G401.6 (cell line): ENCODE measurements around the gene DUSP16.
"Not testable (repeated sequence)": the region's sequence is repeated elsewhere in the genome, so short reads cannot be mapped to it uniquely, and the experiment has no call there.

ENCODE experiments used
- FAIRE-seq: peaks from 2 replicates; lab custom pipeline; 2012; peaks lifted over from hg19 to GRCh38; lab: Jason Lieb, UNC

The DUSP16 gene

DNA sequence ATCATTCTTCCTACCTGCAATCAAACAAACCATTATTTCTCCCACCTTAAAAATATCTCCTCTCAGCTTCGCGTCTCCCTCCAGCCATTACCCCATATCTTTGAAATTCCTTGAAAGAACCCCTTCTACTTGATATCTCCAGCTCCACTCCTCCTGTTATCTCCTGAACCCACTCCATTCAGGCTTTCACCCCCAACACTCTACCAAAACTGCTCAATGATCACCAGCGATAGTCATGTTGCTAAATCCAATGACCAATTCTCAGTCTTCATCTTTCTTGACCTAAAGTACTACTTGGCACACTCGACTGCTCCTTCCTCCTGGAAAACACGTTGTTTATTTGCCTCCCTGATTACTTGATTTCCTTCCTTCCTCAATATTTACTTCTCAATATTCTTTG is 70.1 kb downstream of the DUSP16 start:
- no peak for FAIRE-seq

DNA sequence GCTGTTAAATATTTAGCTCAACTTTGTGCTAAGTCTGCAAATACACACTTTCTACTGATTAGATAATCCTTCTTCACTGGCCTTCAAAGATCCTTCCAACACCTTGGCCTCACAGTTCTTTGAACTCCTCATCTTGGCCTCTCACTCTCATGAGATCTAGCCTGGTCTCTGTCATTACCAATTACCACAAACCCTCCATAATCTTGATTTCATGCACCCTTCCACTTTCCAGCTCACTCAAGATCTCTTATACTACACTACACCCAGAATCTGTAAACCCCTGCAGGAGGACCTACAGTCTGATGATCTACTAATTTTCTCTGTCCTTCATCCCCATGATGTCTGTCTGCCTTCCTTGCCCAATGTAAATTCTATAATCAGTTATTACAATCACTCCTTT is 71.1 kb downstream of the DUSP16 start:
- FAIRE-seq, result no peak

DNA sequence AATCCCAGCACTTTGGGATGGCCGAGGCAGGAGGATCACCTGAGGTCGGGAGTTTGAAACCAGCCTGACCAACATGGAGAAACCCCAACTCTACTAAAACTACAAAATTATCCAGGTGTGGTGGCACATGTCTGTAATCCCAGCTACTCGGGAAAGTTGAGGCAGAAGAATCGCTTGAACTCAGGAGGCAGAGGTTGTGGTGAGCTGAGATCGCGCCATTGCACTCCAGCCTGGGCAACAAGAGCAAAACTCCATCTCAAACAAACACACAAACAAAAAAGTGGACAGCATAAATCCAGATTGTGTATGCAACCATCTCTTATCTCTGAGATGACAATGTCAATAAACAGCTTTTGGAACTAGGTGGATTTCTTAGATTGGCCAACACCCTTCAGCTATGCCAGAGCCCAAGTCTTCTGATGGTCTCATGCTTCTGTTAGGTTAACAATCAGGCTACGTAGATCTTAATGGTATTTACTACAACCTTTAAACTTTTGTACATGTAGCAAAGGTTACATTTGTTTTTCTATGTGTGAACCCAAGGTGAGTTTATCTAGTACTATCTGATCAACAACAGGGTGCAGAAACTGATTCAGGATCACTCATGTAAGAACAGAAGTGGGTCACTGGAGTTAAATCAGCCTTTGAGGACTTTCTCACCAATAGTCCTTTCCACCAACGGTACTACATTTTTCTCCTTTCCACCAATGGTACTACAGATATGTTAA is 73.7 kb downstream of the DUSP16 start:
- FAIRE-seq, result no peak

DNA sequence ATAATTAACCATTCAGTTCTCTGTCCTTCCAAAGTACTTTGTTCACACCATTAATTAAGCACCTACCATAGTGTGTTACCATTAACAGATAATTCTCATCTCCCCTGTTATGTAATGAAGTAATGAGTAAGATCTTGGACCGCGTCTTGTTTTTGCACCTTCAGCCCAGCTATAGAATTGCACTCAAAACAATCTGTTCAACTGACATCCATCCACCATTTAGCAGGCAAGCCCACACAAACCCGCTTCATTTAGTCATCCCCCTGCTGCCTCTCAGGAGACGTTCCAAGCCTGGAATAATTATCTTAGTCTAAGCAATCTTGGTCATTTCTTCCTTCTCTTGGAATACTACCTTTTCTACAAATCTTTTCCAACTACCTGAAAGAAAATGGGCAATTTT is 74.4 kb downstream of the DUSP16 start:
- no peak for FAIRE-seq

DNA sequence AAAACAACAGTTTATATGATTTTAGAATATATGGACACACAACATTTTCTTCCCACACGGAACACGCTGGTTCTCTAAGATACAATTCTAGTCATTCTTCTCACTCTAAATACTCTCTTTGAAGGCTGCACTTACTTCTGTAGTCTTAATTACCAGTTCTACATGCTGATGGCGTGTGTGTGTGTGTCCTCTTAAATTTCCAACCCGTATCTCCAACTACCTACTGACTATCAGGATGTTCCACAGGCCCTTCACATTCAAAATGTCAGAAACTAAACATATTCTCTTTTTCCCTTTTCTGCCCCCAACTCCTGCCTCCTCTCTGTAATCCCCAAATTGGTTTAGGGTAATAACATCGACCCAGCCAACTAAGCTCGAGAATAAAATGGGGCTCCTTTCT is 75.2 kb downstream of the DUSP16 start:
- FAIRE-seq, result no peak

DNA sequence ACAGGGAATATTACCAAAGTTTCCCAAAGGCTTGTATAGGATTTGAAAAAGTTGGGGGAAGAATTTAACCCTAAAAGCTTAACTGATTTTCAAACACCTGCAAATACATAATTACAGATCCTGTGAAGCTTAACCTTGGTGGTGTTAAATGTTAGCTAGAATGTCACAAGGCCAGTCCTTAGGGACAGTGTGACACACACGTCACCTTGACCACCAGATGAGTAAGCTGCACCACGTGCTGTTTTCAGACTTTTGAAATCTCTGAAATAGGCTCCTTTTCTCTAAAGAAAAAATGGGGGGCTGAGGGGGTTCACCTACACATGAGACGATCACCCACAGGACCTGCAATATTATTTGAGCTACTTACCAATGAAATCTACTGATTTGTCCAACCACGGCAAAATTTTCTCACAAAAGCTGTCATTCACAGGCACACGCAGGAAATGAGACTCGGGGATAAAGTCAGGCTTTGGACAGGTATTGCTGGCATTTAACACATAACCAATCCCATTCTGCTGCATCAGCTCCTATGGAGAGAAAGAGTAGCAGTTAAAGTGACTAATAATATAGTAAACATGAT is 75.9 kb downstream of the DUSP16 start:
- FAIRE-seq, result no peak

DNA sequence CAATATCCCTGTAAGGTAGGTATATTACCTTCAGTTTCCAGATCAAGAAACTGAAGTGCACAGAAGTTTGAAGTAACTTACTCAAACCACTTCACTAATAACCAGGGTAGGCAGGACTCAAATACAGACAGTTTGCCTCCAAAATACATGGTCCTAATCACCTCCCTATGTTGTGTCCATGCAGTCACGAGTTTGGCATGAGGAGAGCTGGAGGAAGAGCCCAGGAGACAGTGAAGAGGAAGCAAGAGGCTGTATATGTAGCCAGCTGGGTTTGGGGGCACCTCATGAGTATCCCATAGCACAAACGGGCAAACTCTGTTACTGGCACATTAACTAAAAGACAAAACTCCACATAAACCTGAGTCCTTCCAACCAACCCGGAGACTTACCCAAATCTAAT is 79.2 kb downstream of the DUSP16 start:
- no peak for FAIRE-seq

DNA sequence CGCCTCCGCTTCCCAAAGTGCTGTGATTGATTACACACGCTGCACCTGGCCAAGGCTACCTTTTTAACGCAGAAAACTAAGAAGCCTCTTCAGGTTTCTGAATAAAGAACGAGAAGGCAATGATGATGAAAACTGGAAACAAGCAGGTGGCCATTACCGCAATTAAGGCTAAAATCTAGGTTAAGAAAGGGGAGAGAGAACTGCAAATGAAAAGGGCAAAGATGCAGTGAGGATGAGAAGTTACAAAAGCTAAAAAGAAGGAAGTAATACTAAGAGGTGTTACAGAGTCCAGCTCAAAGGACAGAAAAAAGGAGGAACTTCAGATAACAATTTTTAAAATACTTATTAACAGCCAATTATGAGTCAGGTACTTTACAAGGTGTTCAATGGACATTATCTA is 79.7 kb downstream of the DUSP16 start:
- FAIRE-seq, result no peak

DNA sequence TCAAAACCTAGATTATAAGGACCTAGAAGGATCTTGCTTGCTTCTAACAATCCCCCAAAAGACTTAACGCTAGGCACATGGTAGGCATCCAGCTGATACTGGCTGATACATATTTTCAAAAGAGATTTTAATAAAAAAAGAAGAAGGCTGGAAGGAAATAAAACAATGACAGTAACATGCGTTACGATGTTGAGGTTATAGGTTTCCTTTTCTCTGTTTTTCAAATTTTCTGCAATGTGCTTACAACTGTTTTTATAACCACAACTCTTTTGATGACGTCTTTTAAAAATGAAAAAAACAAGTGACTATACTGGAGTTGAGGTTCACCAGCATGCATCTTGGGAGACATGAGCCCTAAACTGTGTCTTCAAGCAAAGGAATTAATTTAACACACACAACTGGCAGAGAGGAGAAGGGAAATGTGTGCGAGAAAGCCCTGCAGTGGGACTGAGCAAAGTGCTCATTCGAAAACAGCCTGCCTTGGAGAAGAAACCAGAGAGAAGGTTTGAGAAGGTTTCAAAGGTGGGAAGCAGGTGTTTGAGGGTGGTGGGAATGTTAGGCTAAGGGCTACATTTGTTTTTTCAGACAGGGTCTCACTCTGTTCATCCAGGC is 80.4 kb downstream of the DUSP16 start:
- no peak for FAIRE-seq

DNA sequence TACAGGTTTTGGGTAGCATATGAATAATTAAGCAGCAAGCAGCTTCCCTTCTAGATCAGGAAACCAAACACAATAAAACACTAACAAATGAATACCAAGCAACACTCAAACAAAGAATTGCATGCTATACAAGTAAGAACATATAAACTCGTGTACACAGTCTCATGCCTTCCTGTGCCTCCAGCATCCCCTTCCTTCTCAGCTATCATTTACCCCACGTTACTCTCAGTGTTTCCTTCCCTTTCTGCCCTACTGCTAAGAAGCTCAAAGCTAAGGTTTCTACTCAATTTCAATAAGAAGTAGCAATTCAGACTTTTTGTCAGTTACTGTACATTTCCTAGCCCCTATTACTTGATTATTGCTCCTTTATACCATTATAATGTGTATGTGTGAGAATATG is 81.0 kb downstream of the DUSP16 start:
- no peak for FAIRE-seq

DNA sequence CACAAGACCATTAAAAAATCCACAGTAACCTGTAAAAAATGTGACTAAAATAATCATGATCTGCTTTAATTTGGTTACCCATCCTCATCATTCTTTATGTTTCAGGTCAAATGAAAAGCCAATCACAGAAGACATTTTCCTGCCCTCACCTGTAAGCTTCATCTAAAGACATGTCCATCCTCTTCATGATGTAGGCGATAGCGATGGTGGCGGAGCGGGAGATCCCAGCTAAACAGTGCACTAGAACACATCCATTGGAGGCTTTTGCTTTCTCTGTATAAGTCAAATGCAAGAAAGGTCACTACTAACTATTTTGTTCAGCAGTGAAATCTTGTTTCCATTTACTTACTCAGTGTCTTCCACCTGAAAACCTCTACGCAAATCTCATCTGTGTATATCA is 82.6 kb downstream of the DUSP16 start:
- FAIRE-seq, result no peak

DNA sequence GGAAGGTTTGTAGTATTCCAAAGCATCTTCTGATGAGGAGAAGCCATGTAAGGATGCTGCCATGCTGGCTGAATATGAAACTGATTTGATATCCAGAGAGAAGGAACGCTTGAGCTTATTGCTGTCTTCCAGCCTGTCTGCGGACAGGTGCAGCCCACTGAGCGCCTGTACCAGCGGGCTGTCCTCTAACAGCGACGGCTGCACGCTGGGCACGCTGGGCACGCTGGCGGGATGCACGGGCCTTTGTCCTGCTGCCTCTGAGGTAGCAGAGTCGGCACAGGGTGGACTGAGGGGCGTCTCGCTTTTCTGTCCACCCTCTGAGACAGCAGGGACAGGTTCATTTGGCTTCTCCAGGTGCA is 85.2 kb downstream of the DUSP16 start:
- no peak for FAIRE-seq

DNA sequence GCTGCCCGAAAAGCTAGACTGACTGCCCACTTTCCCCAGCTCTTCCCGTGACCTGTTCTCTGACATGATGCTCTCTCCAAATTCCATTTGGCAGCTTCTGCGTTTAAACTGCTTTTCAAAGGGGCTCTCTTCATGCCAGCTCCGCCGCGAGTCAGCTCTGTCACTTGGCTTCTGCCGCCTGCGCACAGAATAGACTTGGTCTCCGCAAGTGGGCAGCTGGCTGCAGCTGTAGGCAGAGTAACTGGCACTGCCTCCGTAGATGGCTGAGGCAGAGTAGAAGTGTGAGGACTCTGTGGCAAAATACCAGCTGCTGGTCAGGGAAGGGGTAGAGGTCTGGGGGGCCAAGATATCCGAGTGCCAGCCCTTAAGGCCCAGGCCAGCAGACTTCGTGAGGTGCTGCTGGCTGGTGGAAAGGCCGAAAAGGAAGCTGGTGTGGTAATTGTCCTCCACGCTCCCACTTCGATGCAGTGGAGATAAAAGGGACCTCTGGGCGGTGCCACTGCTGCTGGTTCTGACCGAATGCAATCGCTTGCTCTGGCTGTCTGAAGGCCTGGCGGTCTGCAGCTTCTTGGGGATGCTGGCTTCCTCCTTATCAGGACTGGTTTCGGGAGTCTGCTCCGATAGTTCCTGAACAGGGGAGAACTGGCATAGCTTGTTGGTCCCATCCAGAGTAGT is 85.7 kb downstream of the DUSP16 start:
- FAIRE-seq, result no peak

DNA sequence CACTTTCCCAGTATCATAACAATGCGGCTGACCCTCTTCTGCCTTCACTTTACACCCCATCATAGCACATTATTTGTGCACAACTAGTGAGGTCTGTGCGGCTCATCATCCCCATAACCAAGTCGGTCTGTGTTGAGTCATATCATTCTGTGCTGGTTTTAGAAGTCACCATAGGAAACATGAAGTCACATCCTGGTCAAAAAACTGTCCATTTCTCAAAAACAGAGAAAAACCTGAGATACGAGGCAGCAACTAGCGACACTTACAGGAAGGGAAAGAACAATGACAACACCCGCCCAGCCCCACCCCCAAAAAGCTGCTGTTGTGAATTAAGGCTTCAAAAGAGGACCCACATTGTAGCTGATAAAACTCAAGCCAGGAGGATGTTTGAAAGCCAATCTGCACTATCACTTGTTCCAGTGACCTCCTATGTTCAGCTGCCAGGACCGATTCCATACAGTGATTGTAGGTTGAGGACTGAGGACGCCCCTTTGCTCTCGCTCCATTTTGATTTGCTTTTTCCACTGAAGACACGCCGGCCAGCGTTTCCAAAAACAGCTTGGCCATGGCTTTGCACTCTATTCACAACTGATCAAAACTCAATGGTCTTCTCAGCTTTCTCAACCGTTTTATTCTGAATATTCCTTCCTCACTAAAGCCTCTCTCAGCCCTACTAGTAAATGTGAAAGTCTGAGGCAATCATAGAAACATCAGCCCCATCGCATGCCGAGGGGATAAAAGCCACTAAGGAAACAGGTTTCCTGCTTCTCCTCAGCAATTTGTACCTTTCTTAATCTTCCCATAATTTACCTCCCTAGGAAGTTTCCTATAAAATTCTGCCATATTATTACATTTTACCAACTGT is 87.5 kb downstream of the DUSP16 start:
- no peak for FAIRE-seq

DNA sequence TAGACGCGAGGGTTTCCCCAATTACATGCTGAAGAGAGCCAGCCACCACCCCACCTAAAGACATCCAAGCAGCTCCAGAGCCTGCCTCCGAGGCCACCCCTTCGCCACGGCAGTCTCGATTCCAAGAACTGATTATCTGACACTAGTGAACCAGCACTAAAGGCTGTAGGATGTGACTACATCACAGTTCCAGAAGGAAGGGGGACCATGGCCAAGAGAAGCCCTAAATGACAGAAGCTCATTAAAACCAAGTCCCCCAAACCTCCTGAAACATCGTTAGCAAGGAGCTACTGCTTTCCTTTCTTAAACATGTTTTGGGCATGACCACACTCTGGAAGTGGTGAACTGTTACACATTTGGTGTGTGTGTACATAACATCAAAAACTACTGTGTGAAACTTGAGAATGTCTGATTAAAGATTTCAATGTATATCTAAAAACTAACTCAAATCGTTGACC is 88.2 kb downstream of the DUSP16 start:
- FAIRE-seq, result no peak

DNA sequence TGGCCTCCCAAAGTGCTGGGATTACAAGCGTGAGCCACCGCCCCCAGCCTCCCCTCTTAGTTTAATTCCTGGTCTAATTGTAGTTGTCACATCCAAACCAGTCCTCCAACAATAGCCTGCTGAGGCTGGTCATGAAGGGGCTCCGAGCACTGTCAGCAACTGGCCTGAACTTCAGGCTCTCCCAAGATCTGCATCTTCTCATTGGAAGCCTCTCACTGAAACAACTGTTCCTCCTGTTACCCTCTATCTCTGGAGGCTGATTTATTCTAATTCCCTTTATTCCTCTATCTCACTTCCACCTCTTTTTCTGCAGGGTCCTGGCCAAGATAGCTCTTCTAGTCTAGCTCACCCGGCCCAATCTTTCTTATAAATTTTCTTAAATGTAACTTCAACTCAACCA is 89.4 kb downstream of the DUSP16 start:
- no peak for FAIRE-seq

DNA sequence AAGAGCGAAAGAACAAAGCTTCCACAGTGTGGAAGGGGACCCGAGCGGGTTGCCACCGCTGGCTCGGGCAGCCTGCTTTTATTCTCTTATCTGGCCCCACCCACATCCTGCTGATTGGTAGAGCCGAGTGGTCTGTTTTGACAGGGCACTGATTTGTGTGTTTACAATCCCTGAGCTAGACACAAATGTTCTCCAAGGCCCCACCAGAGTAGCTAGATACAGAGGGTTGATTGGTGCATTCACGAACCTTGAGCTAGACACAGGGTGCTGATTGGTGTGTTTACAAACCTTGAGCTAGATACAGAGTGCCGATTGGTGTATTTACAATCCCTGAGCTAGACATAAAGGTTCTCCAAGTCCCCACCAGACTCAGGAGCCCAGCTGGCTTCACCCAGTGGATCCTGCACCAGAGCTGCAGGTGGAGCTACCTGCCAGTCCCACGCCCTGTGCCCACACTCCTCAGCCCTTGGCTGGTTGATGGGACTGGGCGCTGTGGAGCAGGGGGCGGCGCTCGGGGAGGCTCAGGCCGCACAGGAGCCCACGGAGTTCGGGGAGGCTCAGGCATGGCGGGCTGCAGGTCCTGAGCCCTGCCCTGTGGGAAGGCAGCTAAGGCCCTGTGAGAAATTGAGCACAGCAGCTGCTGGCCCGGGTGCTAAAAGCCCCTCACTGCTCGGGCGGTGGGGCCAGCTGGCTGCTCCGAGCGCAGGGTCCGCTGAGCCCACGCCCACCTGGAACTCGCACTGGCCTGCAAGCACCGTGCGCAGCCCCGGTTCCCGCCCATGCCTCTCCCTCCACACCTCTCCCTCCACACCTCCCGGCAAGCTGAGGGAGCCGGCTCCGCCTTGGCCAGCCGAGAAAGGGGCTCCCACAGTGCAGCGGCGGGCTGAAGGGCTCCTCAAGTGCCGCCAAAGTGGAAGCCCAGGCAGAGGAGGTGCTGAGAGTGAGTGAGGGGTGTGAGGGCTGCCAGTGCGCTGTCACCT is 90.4 kb downstream of the DUSP16 start:
- not testable (repeated sequence) for FAIRE-seq

DNA sequence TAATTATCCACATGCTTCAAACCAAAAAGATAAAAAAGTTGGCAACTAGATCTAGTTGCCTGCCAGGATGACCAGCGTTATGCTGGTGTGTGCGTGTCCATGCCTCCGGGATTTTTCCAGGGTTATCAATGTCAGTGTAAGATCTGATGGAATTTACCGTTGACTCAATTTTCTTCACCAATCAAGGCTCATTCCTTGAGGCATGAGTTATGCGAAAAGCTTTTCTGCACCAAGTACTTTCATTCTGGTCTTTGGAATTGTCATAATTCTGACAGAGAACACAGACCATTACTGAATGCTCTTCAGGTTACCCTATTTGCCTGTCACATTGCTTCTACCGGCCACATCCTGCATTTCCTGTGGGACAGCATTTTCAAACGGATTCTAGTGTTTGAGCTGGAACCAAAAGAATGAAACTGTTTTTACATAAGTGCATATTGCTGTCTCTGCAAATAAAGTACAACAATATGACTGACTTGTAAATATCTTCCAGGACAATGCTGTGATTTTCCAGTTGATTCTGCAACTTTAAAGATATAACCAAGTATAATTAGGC is 91.8 kb downstream of the DUSP16 start:
- FAIRE-seq, result no peak

DNA sequence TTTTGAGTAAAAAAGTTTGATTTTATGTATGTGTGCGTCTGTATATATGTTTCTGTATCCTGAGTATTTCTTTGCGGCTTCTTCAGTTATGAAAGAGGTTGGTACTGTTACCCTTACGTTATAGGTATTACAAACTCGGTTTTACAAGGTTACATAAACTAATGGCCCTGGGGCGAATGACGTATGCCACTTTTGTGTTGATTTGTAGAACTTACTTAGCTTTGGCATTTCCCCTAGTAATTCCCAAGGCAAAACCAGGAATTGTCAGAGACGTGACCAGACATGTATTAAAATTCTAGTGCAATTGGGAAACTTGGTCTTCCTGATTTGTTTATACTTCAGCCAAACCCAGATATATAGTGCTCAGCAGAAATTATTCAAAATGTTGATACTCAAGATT is 93.3 kb downstream of the DUSP16 start:
- no peak for FAIRE-seq

DNA sequence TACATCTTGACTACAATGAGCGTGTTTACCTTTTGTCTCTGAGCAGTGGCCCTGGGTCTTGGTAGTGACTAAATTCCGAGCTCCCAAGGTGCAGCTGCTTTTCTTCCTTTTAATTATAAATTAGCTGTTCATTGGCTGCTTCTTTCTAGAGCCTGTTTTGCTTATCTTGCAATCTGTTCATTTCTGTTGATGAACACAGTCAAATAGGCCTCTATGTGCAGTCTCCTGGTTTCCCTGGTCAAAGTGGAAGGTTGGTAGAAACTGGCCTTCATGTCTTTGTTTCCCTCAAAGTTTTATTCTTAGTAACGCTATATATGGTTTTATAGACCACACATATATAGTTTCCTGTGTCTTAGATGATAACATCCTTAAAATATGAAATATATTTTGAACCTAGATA is 94.1 kb downstream of the DUSP16 start:
- FAIRE-seq, result no peak

DNA sequence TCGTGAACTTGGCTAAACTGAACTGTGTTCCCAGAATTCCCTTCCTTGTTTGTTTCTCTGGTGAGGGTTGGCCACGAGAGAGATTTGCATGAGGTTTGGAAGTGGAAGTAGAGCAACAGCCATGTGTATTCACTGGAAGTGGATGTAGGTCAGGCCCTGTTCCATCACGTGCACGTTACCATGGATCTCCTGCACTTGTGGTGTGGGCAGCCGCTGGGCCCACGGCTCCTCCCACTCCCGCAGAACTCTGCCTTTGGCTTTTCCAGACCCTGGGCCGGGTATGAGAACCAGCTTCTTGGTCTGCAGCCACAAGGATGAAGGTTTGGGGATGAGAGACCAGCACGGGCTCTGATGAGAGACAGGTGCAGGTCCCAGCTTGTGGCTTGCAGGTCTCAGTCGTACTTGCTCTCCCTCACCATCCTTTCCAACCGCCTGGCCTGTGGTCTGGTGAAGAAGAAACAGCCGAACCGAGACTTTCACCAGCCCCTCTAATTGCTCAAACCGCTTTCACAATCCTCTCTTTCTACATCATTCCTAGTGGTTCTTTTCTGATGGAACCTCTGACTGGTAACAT is 94.9 kb downstream of the DUSP16 start:
- FAIRE-seq, result no peak
